Endometrial microvascular endothelial cells (primary cell): ENCODE measurements around the gene EVA1A. TPM values are rescaled to one million over a fixed set of nuclear protein-coding genes. Genes with fewer than 3 reads are reported as not detected.

Experiments
- in situ Hi-C: cut with HindIII; loops from 2 replicates; pipeline ENCODE4 v1.10.0; 2017; ENCODE audit warnings: low sequenced_read_pairs, low pct_unique_long_range_greater_than_20kb; ENCODE audit errors: inconsistent ontology term
- total RNA-seq: library from RNA; depleted of rRNA; stranded (reverse); fragments of >200 nt; gene quantifications from one replicate; pipeline ENCODE4 v1.2.3, GENCODE V29; 2015; ENCODE audit errors: inconsistent ontology term

EVA1A gene
- total RNA-seq, 1 donor from 2014 or later: 29.9 TPM

DNA sequence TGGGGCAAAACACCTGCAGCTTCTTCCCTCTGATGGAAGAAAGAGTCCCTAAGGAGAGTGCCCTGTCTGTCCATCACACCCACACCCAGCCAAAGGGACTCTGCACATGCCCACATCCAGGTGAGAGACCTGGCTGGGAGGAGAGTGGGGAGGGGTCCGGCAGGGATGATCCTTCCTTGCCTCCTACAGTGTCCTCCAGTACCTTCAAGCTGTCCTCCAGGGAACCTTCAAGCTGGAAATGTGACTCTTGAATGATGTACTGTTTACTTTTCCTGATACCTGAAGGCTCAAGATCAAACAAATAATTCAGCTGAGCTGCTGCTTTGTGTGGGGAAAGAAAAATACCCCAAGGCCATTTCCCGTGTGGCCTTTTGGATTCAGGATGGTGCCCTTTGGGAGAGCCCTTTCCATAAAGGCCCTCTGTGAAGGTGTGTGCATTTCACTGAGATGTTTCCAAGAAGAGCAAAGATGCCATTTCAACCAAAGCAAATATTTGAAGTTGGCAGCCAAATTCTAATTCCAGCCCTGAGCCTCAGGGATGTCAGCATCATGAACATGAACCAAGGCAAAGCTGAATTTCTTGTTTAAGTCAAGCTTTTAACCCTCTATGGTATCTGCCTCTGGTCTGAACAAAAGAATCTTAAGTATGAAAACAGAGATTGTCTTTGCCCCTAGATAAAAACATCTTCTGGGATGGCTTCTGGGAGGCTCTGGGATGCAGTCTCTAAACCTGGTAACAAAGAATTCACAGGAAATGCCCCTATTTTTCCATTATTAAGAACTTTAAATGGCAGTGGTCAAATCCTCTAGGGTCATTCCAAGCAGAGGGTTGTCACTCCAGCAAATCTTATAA, 11.1 kb downstream of the EVA1A start:
- in situ Hi-C loops: no loop called here

DNA sequence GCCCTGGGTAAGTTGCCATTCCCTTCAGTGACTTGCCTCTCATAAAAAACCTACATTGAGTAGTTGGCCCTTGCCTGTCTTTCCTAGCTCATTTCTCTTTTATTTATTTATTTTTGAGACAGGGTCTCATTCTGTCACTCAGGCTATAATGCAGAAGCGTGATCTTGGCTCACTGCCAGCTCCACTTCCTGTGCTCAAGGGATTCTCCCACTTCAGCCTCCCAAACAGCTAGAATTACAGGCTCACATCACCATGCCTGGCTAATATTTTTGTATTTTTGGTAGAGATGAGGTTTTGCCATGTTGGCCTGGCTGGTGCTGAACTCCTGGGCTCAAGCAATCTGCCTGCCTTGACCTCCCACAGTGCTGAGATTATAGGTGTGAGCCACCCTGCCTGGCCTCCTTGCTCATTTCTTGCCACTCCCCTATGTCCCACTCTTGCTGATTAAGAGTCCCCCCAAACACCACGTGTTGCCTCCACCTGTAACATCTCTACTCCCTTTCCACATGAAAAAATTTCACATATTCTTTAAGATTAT, 12.6 kb downstream of the EVA1A start:
- in situ Hi-C loops: no loop called here

DNA sequence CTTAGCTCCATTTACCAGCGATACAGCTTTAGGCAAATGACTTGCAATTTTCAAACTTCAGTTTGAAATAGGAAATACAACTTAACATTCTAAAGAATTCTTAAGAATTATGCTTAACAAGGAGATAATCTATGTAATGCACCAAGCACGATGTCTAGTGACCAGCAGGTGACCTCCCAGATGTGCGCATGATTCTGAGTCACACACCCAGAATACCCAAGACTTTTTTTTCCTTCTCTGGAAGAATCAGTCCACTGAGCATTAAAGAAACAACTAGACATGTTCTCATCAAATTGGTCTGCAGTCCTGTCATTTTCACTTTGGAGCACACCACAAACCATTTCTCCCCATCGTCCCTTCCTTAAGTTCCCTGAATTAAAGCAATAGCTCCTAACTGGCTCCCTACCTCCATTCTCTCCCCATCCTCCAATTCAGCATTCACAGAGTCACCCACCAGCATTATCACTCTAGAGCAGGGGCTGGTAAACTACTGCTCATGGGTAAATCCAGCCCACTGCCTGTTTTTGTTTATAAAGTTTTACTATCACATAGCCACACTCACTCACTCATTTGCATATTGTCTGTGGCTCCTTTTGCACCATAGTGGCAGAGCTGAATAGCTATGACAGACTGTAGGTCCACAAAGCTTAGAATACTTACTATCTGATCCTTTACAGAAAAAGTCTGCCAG, 13.2 kb downstream of the EVA1A start:
- in situ Hi-C loops: no loop called here

DNA sequence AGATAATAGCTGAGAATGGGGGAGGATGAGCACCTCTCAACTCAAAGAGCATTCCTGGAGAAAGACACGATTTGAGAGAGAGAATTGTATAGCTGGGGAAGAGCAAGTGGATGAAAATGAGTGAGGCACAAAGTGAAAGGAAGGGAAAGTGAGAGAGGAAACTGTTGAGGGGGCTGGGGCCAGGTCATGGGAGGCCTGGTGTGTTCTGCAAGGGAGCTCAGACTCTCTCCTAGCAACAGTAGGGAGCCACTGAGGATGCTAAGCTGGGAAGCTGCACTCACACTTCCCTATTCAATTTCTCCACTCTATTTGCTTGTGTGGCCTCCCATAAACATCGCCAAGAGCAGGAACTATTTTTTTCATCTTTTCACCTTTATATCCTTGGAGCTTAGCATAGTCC, 14.8 kb downstream of the EVA1A start:
- in situ Hi-C loops: no loop called here

DNA sequence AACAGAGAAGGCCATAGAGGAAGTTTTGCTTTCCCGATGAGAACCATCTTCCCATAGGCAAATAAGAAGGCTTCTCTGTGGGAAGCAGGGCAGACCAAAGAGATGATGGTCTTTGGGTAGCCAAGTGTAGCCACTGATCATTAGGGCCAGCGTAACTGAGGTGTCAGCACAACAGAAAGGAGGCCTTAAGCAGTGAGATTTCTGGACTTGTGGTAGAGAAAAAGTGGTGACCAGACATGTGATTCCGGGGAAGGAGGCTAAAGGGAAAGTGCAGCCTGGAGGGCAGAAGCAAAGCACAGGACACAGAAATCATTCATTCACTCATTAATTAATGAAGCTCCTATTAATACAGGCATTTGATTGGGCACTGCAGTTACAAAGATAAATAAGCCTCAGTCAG, 15.4 kb downstream of the EVA1A start:
- in situ Hi-C loops: no loop called here

DNA sequence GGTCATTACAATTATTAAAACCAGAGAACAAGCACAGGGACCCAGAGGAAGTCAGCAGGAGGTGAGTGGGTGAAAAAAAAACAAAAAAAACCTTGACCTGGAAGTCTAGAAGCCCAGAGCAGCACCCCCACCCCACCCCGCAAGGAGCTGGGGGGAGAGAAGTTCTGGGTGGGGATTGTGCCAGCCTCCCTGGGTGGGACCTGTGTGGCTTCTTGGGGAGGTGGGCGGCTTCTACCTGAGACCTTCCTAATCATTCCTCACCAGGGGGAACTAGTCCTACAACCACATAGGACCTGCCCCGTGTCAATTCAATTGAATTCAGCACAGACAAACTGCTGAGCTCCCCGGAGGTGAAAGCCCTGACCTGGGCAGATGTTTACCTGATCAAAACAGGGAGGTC, 17.3 kb downstream of the EVA1A start:
- in situ Hi-C loops: no loop called here

DNA sequence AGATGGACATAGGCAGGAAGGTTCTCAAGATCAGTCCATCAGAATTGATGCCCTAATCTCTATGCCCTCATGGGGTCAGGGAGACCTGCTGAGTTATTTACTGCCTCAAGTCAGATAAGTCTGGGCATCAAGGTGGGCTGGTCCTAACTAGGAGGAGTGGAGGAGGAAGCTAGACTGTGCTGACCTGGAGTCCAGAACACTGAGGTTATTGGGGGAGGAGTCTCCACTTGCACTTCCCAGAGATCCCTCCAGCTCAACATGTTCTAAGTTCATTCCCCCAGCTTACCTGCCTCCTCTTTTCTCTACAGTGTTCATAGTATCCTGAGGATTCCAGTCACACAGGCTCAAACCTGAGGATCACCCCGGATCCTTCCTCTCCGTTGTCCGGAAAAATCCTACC, 19.3 kb downstream of the EVA1A start:
- in situ Hi-C loops: no loop called here

DNA sequence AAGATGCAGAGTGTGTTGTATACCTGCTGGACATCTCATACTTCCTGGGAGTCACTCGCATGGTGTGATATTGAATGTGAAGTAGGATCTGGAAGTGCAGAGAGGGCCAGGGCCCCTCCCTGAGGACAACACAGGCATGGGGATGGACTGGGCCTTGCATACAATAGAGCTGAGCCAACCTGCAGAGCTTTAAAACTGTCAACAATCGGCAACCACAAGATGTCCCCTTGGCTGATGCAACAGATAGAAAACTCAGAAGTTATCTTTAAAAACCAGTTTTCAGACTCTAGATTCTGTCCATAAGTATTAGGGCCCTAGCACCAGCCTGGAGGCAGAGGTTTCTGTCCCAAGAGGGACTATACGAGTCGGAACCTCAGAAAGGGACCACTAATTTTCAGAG, 19.7 kb downstream of the EVA1A start:
- in situ Hi-C loops: no loop called here

DNA sequence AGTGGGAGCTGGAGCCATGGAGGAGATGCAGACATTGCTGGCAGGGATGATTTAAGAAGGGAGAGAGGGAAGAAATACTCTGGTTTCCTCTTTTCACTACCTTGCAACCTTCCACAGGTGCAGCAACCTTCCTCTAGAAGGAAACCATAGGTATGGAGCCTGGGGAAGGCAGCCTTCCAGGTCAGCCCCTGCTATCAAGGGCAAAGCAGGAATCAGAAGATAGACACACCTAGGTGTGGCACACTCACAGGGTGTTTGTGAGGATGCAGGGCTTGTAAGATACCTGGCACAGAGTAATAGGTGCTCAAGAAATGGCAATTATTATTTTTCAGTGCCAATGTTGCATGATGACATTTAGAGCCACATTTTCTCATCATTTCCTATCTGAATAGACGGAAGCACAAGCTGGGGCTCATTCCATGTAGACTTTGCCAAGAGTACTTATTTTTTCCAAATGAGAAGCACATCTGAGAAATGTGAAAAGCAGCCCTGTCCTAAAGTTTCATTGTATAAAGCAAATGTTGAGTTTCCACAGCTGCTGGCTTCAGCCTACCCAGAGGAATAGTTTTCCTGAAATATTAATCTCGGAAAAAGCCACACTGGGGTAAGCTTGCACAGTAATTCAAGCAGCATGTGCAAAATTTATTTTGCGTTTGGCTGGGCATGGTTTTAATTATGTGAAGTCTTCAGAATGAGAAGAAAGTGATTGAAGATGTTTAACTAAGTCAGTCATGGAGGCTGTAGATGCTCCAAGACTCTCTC, 20.6 kb downstream of the EVA1A start:
- in situ Hi-C loops: no loop called here

DNA sequence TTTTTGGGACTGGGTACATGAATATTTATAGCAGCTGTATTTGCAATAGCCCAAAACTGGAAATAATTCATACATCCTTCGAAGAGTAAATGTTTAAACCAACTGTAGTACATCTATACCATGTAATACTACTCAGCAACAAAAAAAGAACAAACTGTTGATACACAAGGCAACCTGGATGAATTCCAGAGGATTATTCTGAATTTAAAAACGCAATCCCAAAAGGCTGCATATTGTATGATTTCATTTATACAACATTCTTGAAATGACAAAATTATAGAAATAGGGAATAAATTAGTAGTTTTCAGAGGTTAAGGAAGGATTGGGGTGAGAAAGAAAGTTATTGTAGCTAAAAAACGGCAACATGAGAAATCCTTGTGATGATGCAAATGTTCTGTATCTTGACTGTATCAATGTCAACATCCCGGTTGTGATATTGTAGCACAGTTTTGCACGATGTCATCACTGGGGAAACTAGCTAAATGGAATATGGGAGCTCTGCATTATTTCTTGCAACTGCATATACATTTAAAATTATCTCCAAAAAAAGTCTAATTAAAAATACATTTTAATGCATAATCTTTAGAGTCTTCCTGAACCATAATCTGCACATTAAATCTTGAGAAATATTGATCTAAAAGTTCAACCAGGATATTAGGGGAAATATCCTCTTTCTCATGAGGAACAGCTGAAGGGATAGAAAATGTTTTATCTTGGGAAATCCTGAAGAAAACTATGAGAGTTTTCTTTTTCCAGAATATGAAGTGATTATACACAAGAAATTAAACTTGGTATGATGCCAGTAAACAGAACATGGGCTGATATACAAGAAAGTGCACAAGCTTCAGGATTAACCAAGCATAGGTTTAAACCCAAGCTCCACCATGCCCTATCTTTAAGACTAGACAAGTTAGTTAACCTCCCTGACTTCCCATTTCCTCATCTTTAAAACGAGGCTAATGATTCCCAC, 21.9 kb downstream of the EVA1A start:
- in situ Hi-C loops: no loop called here

DNA sequence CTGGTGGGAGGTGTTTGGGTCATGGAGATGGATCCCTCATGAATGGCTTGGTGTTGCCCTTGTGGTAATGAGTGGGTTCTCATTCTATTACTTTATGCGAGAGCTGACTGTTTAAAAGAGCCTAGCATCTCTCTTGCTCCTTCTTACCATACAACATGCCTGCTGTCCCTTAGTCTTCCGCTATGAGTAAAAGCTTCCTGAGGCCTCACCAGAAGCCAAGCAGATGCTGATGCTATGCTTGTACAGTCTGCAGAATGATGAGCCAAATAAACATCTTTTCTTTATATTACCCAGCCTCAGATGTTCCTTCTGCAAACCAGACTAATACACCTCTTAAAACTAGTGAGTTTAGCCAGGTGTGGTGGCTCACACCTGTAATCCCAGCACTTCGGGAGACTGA, 23.1 kb downstream of the EVA1A start:
- in situ Hi-C loops: no loop called here

DNA sequence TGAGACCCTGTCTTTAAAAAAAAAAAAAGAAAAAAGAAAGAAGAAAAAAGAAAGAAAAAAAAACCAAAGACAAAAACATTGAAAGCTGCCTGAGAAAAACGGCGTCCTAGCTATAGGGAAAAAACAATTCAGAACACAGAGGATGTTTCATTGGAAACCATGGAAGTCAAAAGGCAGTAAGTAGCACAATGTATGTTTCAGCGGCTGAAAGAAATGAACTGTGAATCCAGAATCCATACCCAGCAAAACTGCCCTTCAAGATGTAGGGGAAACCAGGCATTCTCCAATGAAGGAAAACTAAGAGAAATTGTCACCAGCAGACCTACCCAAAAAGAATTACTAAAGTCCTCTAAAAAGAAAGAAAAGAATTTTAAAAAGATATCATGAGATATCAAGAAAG, 27.6 kb downstream of the EVA1A start:
- in situ Hi-C loops: no loop called here

DNA sequence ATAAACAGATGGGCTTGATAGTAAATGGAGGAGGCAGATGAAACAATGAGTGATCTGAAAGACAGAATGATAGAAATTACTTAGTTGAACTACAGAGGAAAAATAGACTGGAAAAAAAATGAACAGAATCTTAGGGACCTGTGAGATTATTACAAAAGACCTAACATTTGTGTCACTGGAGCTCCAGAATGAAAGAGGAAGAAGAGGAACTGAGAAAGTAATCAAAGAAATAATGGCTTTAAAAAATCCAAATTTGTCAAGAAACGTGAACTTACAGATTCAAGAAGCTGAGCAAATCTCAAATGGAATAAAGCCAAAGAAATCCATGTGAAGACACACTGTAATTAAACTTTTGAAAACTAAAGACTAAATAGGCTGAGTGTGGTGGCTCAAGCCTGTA, 28.3 kb downstream of the EVA1A start:
- in situ Hi-C loops: no loop called here

DNA sequence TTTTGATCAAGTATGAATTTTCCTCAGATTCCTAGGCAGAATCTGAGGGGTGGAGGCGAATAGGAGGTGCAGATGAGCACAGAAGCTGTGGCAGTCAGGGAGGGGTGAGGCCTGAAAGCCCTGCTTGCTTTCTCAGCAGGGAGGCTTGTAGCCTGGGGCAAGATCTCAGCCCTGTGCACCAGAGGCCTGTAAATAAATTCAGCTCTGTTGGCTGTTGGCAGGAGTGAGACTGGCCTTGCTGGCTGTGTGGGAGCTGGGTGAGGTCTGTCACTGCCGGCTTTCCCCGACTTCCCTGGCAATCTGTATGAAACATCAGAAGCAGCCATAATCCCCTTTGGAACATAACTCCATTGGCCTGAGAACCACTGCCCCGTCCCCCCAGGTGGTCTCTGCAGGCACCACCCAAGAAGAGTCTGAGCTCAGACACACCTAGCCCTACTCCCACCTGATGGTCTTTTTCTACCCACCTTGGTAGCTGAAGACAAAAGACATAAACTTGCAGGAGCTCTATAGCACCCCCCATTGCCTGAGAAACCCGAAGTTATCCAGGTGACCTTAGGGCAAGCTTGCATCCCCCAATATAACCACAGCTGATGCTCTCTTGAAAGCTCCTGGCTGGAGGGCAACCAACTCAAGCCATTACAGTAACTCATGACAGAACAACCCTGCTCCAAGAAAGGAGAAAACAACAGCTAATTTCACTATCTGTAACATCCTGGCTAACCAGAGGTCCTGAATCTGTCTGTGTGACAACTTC, 32.3 kb downstream of the EVA1A start:
- in situ Hi-C loops: no loop called here

DNA sequence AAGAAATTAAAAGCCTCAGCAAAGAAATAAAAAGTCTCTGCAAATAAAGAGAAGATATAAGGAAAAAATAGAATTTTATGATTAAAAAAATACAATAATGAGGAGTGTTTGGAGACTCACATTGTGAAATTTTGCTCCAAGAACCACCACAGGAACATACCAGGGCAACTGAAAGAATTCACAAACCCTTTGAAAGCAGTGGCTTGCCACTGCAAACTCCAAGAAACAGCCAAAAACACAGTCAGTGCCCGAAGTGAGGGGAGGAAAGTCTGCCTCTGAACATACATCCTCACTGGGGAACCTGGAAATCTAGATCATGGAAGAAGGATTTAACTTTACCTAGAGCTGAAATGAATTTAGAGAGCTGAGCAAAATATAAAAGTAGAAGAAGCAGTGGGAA, 33.1 kb downstream of the EVA1A start:
- in situ Hi-C loops: no loop called here

DNA sequence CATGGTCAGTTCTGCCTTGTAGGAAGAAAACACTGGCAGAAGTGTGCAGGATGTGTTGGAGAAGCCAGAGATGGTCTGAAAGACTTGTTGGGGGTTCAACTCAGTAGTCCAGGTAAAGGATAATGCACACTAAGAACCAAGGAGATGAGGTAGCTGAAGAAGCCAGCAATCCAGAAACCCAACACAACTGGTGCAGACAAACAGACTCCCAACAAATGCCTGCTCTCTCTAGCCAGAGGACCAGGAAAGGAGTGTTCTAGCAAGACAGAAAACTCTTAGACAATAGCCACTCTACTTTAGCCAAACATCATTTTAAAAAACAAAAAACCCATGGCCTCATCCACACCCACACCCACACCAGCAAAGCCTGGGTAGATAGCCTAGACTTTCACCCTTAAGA, 33.9 kb downstream of the EVA1A start:
- in situ Hi-C loops: no loop called here

DNA sequence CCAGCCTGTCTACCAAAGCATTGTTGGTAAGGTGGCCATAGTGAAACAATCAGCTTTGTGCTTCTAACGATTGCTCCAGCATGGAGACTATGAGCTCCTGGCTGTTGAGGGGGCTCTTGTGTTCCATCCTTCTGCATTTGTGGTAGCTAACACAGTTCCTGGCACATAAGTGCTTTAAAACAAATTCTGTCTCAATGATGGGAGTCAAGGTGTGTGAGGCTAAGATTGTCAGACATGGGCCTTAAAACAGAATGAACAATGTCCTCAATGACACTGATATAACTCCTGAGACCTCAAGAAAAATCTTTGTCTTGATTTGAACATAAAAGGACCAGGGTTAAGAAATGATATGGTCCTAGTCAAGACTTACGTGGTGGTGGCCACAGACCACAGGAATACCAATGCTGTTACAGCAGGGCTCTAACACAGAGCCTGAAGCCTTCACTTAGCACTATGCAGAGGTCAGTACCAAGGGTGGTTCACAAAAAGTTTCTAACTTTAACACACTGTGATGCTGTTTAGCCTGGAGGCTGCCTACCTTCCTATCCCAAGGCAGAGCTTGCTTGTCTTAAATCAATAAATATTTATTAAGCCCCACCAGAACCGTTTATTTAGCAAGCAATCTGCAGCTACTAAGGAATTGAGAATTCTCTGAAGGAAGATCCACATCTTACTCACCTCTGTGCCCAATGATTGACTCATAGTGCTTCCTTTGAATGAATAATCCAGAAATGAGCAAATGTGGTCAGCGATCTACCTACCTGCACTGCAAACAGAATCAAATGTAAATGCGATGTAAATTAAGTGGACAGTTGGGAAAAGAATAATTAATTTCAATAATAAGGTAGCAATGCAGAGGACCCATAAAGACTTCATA, 35.1 kb downstream of the EVA1A start:
- in situ Hi-C loops: no loop called here
